GM12878 (cell line): ENCODE data around the gene TMEM38B. TPM values are rescaled to one million over a fixed set of nuclear protein-coding genes. Genes with fewer than 3 reads are reported as not detected.

ENCODE experiments used
- ATAC-seq: fragments of 200-7000 bp; cut with Tn5 transposase; 3 replicates; pipeline ENCODE4 v1.9.1; 2020; ENCODE audit warnings: mild to moderate bottlenecking, moderate library complexity
- BruUV-seq: library from RNA; stranded (reverse); fragments of 400-500 nt; replicated peaks from 2 replicates; lab custom pipeline; 2021; lab: Mats Ljungman, UMichigan
- CTCF ChIA-PET: fragments of 300-600 bp; sonication (Branson Sonifier 250); formaldehyde crosslinking; extraction: SDS; loops from one replicate; lab custom pipeline; 2021; ENCODE audit warnings: inconsistent platforms; lab: Yijun Ruan, JAX
- POLR2A ChIA-PET: fragments of 350-600 bp; formaldehyde crosslinking; extraction: SDS; loops from one replicate; lab custom pipeline; 2021; ENCODE audit warnings: inconsistent platforms; lab: Charles Lee
- RAD21 ChIA-PET: fragments of 300-600 bp; sonication (Branson Sonifier 250); formaldehyde crosslinking; loops from one replicate; lab custom pipeline; 2023; ENCODE audit warnings: antibody characterized with exemption; ENCODE audit not compliant: unreplicated experiment; lab: Charles Lee
- SMC1A ChIA-PET: fragments of 300-600 bp; sonication (Branson Sonifier 250); formaldehyde crosslinking; loops from one replicate; lab custom pipeline; 2023; ENCODE audit not compliant: unreplicated experiment, uncharacterized antibody; lab: Charles Lee
- DNase-seq: peaks from one replicate; pipeline ENCODE4 v3.0.0-alpha.2; 2011; ENCODE audit warnings: low read depth, low spot score
- FAIRE-seq: peaks from 3 replicates; lab custom pipeline; 2011; peaks lifted over from hg19 to GRCh38; lab: Jason Lieb, UNC
- H2AFZ ChIP-seq: 2 replicates; pipeline ENCODE4 v1.6.0; 2011; ENCODE audit warnings: low read depth, low read length, control low read depth; ENCODE audit not compliant: control insufficient read depth
- H3K27ac ChIP-seq: 2 replicates; pipeline ENCODE4 v1.5.1; 2011; ENCODE audit warnings: control low read depth; ENCODE audit not compliant: control insufficient read depth, insufficient read depth
- H3K27me3 ChIP-seq, 2 experiments: replicated peaks in 1 of 2; 2 replicates each; pipeline versions ENCODE4 v1.6.0 to v1.6.1; 2011; ENCODE audit warnings: low read length in 1 of 2; ENCODE audit not compliant: control insufficient read depth in 2 of 2, insufficient read depth in 2 of 2
- H3K36me3 ChIP-seq, 2 experiments: 2 replicates each; pipeline ENCODE4 v1.5.1; 2011; ENCODE audit warnings: low read length in 1 of 2; ENCODE audit not compliant: control insufficient read depth in 2 of 2, insufficient read depth in 2 of 2
- H3K4me1 ChIP-seq: 2 replicates; pipeline ENCODE4 v1.6.1; 2011; ENCODE audit warnings: mild to moderate bottlenecking, low read length, moderate library complexity, mixed read lengths; ENCODE audit not compliant: control insufficient read depth, insufficient read depth
- H3K4me2 ChIP-seq: 2 replicates; pipeline ENCODE4 v1.6.0; 2011; ENCODE audit warnings: control low read depth; ENCODE audit not compliant: control insufficient read depth, insufficient read depth
- H3K4me3 ChIP-seq: fragments of 200-600 bp; sonication (generic); 2 replicates; pipeline ENCODE4 v1.5.1; 2016
- H3K79me2 ChIP-seq: 2 replicates; pipeline ENCODE4 v1.6.0; 2011; ENCODE audit warnings: low read length; ENCODE audit not compliant: control insufficient read depth, insufficient read depth
- H3K9ac ChIP-seq: 2 replicates; pipeline ENCODE4 v1.8.0; 2011; ENCODE audit warnings: low read length, control low read depth, mixed read lengths; ENCODE audit not compliant: control insufficient read depth, insufficient read depth
- H3K9me3 ChIP-seq: replicated peaks from 3 replicates; pipeline ENCODE4 v1.5.1; 2011; ENCODE audit warnings: mild to moderate bottlenecking, low read length; ENCODE audit not compliant: control insufficient read depth, insufficient read depth
- H4K20me1 ChIP-seq: 2 replicates; pipeline ENCODE4 v1.6.0; 2011; ENCODE audit not compliant: control insufficient read depth, insufficient read depth
- CBX3 ChIP-seq: fragments of 200-600 bp; sonication (generic); IDR thresholded peaks from 2 replicates; pipeline ENCODE4 v1.6.1; 2016; ENCODE audit warnings: low read depth, borderline replicate concordance
- CTCF ChIP-seq, 3 experiments: IDR thresholded peaks in 2 of 3; conservative IDR thresholded peaks in 1 of 3; 2 replicates each; pipeline ENCODE4 v1.5.1; 2011; ENCODE audit warnings: low read depth in 3 of 3, low read length in 3 of 3, mild to moderate bottlenecking in 3 of 3, control low read depth in 2 of 3, moderate library complexity in 2 of 3, inconsistent platforms in 1 of 3, mixed read lengths in 1 of 3; ENCODE audit not compliant: control insufficient read depth in 2 of 3, insufficient read depth in 1 of 3; ENCODE audit errors: extremely low read depth in 1 of 3
- FOXM1 ChIP-seq: IDR thresholded peaks from 2 replicates; pipeline ENCODE4 v1.6.1; 2012; ENCODE audit warnings: low read depth, mild to moderate bottlenecking, inconsistent platforms, low read length, moderate library complexity
- IKZF2 ChIP-seq, 2 experiments: fragments of 450-650 bp; IDR thresholded peaks; 2 replicates each; pipeline ENCODE4 v1.6.1; 2017; ENCODE audit warnings: mild to moderate bottlenecking in 2 of 2, moderate library complexity in 2 of 2
- KAT2A ChIP-seq: conservative IDR thresholded peaks from 2 replicates; pipeline ENCODE4 v1.6.1; 2011; ENCODE audit warnings: low read depth, low read length; ENCODE audit not compliant: control insufficient read depth
- NBN ChIP-seq: fragments of 450-650 bp; IDR thresholded peaks from 2 replicates; pipeline ENCODE4 v1.6.1; 2016
- POLR2A ChIP-seq: IDR thresholded peaks from 2 replicates; pipeline ENCODE4 v1.6.1; 2011; ENCODE audit warnings: low read depth, mild to moderate bottlenecking, low read length
- ZNF622 ChIP-seq: fragments of 450-650 bp; IDR thresholded peaks from 2 replicates; pipeline ENCODE4 v1.6.1; 2017; ENCODE audit warnings: mild to moderate bottlenecking, inconsistent platforms
- ZZZ3 ChIP-seq: IDR thresholded peaks from 2 replicates; pipeline ENCODE4 v1.6.1; 2011; ENCODE audit warnings: low read depth; ENCODE audit not compliant: control insufficient read depth, insufficient read length
- WGBS: methylation state at CpG from one replicate; pipeline ENCODE4 v1.1.6; 2016; ENCODE audit warnings: low lambda C conversion rate; ENCODE audit not compliant: insufficient replicate concordance, insufficient coverage; ENCODE audit errors: missing lambda C conversion rate; 5-methylcytosine and 5-hydroxymethylcytosine counted together
- in situ Hi-C: fragments of 300-500 bp; cut with MboI; formaldehyde crosslinking; loops from 9 replicates; pipeline ENCODE4 v1.14.3; 2018; ENCODE audit warnings: mixed read lengths
- intact Hi-C: fragments of 100-400 bp; cut with micrococcal nuclease; formaldehyde crosslinking; loops from one replicate; pipeline ENCODE4 v1.14.2; 2022; ENCODE audit not compliant: unreplicated experiment
- polyA plus RNA-seq, 11 experiments: library from polyadenylated mRNA; depleted of rRNA in 4 of 11; unstranded in 6 of 11; stranded (reverse) in 5 of 11; fragments of >200 nt; fragmentation: Nextera tagmentation in 4 of 11; fragmentation: Illumina TruSeq in 1 of 11; extraction: Ambion mirVana in 4 of 11; extraction: Trizol in 1 of 11; gene quantifications; 1 replicate in 1 of 11; 2 replicates in 10 of 11; pipeline versions ENCODE4 v1.2.1 to v1.2.3, GENCODE V29; 2011 to 2016; ENCODE audit warnings: inconsistent platforms in 2 of 11, missing spikeins in 2 of 11, low read depth in 1 of 11
- total RNA-seq, 4 experiments: library from RNA; depleted of rRNA in 3 of 4; stranded (reverse); fragments of >200 nt in 3 of 4; fragmentation: Illumina TruSeq in 1 of 4; extraction: Trizol in 1 of 4; gene quantifications; 2 replicates each; pipeline versions ENCODE4 v1.2.1 to v1.2.3, GENCODE V29; 2013 to 2021

TMEM38B gene
- total and polyA plus RNA-seq, 10 of the 15 experiments (the other 5 are each of a cell fraction or from before 2014, with no cell fraction given), result 8.4 to 22.5 (median 12.7) TPM

GRCh38 chr9:105713260-105714019 is 19.1 kb downstream of the TMEM38B start:
- FAIRE-seq (no peak), ATAC-seq (no peak), DNase-seq (no peak)
- in situ Hi-C loops, result loop anchor here (5.0 kb wide), 1 partner anchor 101 kb away; no protein-coding TSS in a partner anchor
- no peak overlapping the region for H2AFZ ChIP-seq
- no peaks in the 10 kb centered on the region for H3K79me2 ChIP-seq
- CTCF ChIA-PET, result interaction anchor here (1.9 to 3.9 kb wide), 2 partner anchors 12 to 75 kb away, joined by 5 to 25 read pairs; no protein-coding TSS in a partner anchor
- RAD21 ChIA-PET, result interaction anchor here (1.2 to 1.5 kb wide), 3 partner anchors 8 to 265 kb away, joined by 4 to 6 read pairs (median 5); partner anchors contain the start of gene FSD1L
- H4K20me1 ChIP-seq, result no peaks in the 10 kb centered on the region
- no TSS peak for BruUV-seq
- H3K9me3 ChIP-seq, result no peaks in the 10 kb centered on the region; the same call in 2 of the 3 replicates
- H3K36me3 ChIP-seq, result peaks cover 0 to 3% of the 10 kb centered on the region in 2 experiments; a peak in 2 of 4 replicates
- no peaks in the 10 kb centered on the region for H3K27me3 ChIP-seq
- SMC1A ChIA-PET, result interaction anchor here (1.0 to 1.8 kb wide), 6 partner anchors 9 to 294 kb away, joined by 3 to 6 read pairs (median 4); partner anchors contain the start of gene TMEM38B
- H3K4me3 ChIP-seq, result no peak overlapping the region
- no peak overlapping the region for H3K27ac ChIP-seq
- H3K4me2 ChIP-seq, result no peak overlapping the region
- POLR2A ChIA-PET, result no interaction called here
- 91% methylated on average over 11 of the region's 11 CpGs for WGBS
- intact Hi-C loops, result no loop called here
- no peaks in the 10 kb centered on the region for H3K4me1 ChIP-seq
- TF ChIP-seq ZZZ3 (no peak), IKZF2 (IDR thresholded peaks at IDR 0.05) (no peak), KAT2A (no peak), FOXM1 (no peak), ZNF622 (no peak), POLR2A (no peak), NBN (no peak), CTCF (IDR thresholded peaks at IDR 0.05 in 2 of 3, conservative IDR thresholded peaks at IDR 0.05 in 1 of 3; ENCODE audit: control insufficient read depth in 2 of 3, extremely low read depth in 1 of 3, insufficient read depth in 1 of 3, low read depth in 3 of 3, low read length in 3 of 3) (no peak), CBX3 (no peak)
- H3K9ac ChIP-seq, result no peak overlapping the region
